ENCODE measurements around the gene L3MBTL3.

The L3MBTL3 gene

GRCh38 chr6:130075879-130076460, 57.6 kb downstream of the L3MBTL3 start:
- TF ChIP-seq, protein P1, sequence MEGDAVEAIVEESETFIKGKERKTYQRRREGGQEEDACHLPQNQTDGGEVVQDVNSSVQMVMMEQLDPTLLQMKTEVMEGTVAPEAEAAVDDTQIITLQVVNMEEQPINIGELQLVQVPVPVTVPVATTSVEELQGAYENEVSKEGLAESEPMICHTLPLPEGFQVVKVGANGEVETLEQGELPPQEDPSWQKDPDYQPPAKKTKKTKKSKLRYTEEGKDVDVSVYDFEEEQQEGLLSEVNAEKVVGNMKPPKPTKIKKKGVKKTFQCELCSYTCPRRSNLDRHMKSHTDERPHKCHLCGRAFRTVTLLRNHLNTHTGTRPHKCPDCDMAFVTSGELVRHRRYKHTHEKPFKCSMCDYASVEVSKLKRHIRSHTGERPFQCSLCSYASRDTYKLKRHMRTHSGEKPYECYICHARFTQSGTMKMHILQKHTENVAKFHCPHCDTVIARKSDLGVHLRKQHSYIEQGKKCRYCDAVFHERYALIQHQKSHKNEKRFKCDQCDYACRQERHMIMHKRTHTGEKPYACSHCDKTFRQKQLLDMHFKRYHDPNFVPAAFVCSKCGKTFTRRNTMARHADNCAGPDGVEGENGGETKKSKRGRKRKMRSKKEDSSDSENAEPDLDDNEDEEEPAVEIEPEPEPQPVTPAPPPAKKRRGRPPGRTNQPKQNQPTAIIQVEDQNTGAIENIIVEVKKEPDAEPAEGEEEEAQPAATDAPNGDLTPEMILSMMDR (conservative IDR thresholded peaks at IDR 0.05), result no peak
- no peak for TF ChIP-seq ZFX (IDR thresholded peaks at IDR 0.05)
- H3K27ac ChIP-seq, result no peak overlapping the region

DNA sequence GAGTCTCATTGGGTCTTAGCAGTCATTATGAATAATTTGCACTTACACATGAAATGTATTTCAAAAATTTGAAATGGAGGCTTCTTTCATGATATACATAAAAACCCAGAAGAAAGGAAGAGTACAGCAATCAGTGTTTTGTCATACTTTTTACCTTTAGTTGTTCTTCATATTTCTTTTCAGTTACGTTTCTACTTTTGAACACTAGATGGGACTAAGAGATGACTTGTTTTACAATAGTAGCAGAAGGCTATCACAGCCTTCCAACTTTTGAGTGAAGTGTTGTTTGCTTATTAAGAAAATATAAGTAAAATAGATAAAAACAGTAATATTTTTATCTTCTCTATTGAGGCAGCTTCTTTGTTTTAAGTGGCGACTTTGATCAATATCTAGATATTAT, 58.1 kb downstream of the L3MBTL3 start:
- TF ChIP-seq, protein P1 (conservative IDR thresholded peaks at IDR 0.05), result peak; percentile 23
- TF ChIP-seq ZFX (IDR thresholded peaks at IDR 0.05), result no peak
- no peak overlapping the region for H3K27ac ChIP-seq

GRCh38 chr6:130090796-130091195, 72.4 kb downstream of the L3MBTL3 start:
- no peak for TF ChIP-seq ZFX (IDR thresholded peaks at IDR 0.05)
- TF ChIP-seq, protein P1 (conservative IDR thresholded peaks at IDR 0.05), result no peak
- no peak overlapping the region for H3K27ac ChIP-seq

GRCh38 chr6:130093546-130093945, 75.2 kb downstream of the L3MBTL3 start:
- no peak overlapping the region for H3K27ac ChIP-seq
- TF ChIP-seq ZFX (IDR thresholded peaks at IDR 0.05), result no peak
- TF ChIP-seq, protein P1 (conservative IDR thresholded peaks at IDR 0.05), result no peak

GRCh38 chr6:130098317-130098716, 79.9 kb downstream of the L3MBTL3 start:
- H3K27ac ChIP-seq, result no peak overlapping the region

GRCh38 chr6:130099119-130099518, 80.7 kb downstream of the L3MBTL3 start:
- no peak overlapping the region for H3K27ac ChIP-seq
- TF ChIP-seq, protein P1 (conservative IDR thresholded peaks at IDR 0.05), result no peak
- TF ChIP-seq ZFX (IDR thresholded peaks at IDR 0.05), result no peak

More at GRCh38 chr6:130098317-130098716, 79.9 kb downstream of the L3MBTL3 start:
- no peak for TF ChIP-seq ZFX (IDR thresholded peaks at IDR 0.05)
- TF ChIP-seq, protein P1 (conservative IDR thresholded peaks at IDR 0.05), result no peak

DNA sequence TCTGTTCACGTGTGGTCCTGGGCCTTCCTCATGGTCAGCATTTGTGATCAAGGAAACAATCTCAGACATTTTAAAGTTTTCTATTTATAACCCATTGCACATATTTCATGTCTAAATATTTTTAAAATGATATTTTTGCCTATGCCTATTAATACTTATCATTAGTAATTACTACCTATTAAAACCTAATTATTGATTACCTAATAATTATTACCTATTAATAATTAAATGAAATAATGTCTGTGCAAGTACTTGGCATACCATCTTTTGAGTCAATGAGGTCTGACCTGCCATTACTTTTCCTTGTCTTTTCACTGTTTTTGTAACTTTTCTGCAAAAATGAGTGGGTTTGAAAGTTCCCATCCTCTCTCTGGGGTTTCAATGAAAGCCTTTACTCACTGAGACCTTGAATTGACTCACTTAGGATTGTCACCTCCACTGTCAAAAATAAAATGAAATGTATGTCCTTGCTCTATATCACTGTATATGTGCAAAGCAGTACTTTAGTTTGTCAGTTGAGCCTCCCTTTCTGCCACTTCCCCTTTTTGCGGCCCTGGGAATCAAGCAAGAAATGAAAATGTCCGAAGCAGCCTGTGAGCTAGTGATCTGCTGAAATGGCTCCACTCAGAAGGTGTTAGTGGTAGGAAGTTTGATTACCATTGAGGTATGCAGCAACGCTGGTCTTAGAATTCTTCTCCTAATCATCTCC, 87.8 kb downstream of the L3MBTL3 start:
- H3K27ac ChIP-seq, result no peak overlapping the region
- TF ChIP-seq ZFX (IDR thresholded peaks at IDR 0.05), result no peak
- TF ChIP-seq, protein P1 (conservative IDR thresholded peaks at IDR 0.05), result no peak
